ENCODE results near the gene BPHL. TPM values are rescaled to one million over a fixed set of nuclear protein-coding genes. Genes with fewer than 3 reads are reported as not detected.
"Not testable (repeated sequence)": the region's sequence is repeated elsewhere in the genome, so short reads cannot be mapped to it uniquely, and the experiment has no call there.

Gene BPHL
- total RNA-seq, 2 experiments from 2014 or later = 8.4 to 9.5 TPM

DNA sequence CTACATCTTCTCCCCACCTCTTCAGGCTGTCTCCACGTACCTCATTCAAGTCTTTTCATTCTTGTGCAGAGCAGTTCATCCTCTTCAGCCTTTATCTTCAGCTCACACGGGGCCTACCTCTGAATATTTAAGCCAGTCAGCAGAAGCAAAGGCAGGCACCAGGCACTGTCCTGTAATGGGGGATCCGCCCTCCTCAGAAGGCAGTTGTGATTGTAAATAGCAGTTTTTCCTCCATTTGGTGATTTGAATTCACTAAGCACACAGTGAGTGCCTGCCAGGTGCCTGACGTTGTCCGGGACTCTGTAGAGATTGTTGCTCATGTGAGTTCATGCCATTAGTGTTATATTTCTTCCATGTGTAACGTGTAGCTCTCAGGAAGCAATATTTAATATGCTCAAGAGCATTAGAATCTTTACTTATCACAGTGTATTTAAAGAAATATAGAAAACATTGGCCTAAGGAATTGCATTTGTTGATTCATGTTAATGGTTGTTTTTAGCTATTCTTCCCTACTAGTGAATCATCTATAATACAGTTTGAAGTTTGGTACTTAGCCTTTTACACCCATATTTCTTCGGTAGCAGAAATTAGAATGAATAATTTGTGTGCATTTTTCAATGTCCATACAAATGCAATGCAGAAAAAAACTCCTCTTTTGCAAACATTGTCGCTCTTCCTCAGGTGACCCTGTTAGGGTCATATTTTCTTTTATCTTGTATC lies 17.9 kb downstream of the BPHL start:
- Mint-ChIP-seq H3K4me3 (no peak overlapping the region), H3K36me3 (ENCODE audit: low read depth) (peaks cover 14% of the 10 kb centered on the region), H3K27me3 (no peaks in the 10 kb centered on the region), H3K27ac (no peak overlapping the region), H3K4me1 (ENCODE audit: low read depth) (peaks cover 10% of the 10 kb centered on the region), H3K9me3 (no peaks in the 10 kb centered on the region)
- ATAC-seq (no peak), DNase-seq (no peak)
- CTCF ChIA-PET = no interaction called here
- POLR2A ChIA-PET = interaction anchor here (0.6 kb wide), 1 partner anchor 166 kb away, joined by 3 read pairs; no protein-coding TSS in a partner anchor
- intact Hi-C loops (cut with micrococcal nuclease) = no loop called here
- TF ChIP-seq, protein P1, sequence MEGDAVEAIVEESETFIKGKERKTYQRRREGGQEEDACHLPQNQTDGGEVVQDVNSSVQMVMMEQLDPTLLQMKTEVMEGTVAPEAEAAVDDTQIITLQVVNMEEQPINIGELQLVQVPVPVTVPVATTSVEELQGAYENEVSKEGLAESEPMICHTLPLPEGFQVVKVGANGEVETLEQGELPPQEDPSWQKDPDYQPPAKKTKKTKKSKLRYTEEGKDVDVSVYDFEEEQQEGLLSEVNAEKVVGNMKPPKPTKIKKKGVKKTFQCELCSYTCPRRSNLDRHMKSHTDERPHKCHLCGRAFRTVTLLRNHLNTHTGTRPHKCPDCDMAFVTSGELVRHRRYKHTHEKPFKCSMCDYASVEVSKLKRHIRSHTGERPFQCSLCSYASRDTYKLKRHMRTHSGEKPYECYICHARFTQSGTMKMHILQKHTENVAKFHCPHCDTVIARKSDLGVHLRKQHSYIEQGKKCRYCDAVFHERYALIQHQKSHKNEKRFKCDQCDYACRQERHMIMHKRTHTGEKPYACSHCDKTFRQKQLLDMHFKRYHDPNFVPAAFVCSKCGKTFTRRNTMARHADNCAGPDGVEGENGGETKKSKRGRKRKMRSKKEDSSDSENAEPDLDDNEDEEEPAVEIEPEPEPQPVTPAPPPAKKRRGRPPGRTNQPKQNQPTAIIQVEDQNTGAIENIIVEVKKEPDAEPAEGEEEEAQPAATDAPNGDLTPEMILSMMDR (IDR thresholded peaks at IDR 0.05) = no peak

DNA sequence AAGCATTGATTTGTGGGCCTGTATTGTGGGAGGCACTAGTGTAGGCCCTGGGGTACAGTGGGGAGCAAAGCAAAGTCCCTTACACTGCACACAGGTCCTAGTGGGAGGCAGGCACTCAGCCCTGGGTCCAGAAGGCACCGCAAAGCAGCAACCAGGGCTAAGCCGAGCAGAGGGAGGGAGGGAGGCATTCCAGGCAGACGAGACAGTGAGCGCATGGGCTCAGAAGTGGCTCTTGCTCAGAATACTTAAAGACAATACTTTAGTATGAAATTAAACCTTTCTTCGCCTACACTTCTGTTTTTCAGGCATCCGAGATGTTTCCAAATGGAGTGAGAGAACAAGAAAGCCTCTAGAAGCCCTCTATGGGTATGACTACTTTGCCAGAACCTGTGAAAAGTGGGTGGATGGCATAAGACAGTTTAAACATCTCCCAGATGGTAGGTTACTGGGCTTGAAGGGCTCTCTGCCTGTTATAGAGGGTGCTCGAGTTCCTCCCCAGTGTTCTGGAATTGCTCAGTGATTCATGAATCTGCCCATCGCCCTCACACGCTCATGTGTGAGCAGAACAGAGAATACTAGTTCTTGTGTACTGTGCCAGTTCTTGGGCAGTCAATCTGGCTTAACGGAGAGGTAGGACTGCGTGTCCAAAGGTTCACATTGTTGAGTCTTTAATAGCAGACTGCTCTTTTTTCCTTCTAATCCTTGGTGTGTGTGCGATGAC lies 18.7 kb downstream of the BPHL start:
- CTCF ChIA-PET = no interaction called here
- POLR2A ChIA-PET = interaction anchor here (0.6 kb wide), 1 partner anchor 166 kb away, joined by 3 read pairs; no protein-coding TSS in a partner anchor
- H3K27ac Mint-ChIP-seq = no peak overlapping the region
- no peaks in the 10 kb centered on the region for H3K9me3 Mint-ChIP-seq
- intact Hi-C loops (cut with micrococcal nuclease) = no loop called here
- no peak overlapping the region for H3K4me3 Mint-ChIP-seq
- no peaks in the 10 kb centered on the region for H3K27me3 Mint-ChIP-seq
- TF ChIP-seq, protein P1 (IDR thresholded peaks at IDR 0.05) = no peak
- peaks cover 14% of the 10 kb centered on the region for H3K36me3 Mint-ChIP-seq (ENCODE audit: low read depth)
- DNase-seq (no peak), ATAC-seq (no peak)
- H3K4me1 Mint-ChIP-seq (ENCODE audit: low read depth) = peaks cover 10% of the 10 kb centered on the region

DNA sequence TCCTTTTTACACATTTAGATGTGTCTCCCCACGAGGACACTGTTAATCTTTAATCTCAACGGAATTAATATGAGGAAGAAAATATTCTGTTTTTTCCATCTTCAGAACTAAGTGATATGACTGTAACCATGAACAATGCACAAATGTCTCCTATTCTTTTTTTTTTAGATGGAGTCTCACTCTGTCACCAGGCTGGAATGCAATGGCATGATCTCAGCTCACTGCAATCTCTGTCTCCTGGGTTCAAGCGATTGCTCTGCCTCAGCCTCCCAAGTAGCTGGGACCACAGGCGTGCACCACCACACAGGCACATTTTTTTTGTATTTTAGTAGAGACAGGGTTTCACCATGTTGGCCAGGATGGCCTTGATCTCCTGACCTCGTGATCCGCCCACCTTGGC lies 19.4 kb downstream of the BPHL start:
- H3K27me3 Mint-ChIP-seq; H3K4me1 Mint-ChIP-seq (ENCODE audit: low read depth); POLR2A ChIA-PET; intact Hi-C loops (cut with micrococcal nuclease); DNase-seq; H3K4me3 Mint-ChIP-seq; H3K27ac Mint-ChIP-seq; H3K9me3 Mint-ChIP-seq; ATAC-seq: not testable (repeated sequence)
- H3K36me3 Mint-ChIP-seq (ENCODE audit: low read depth) = peaks cover 14% of the 10 kb centered on the region
- CTCF ChIA-PET = interaction anchor here (1.0 kb wide), 1 partner anchor 12 kb away, joined by 3 read pairs; no protein-coding TSS in a partner anchor

DNA sequence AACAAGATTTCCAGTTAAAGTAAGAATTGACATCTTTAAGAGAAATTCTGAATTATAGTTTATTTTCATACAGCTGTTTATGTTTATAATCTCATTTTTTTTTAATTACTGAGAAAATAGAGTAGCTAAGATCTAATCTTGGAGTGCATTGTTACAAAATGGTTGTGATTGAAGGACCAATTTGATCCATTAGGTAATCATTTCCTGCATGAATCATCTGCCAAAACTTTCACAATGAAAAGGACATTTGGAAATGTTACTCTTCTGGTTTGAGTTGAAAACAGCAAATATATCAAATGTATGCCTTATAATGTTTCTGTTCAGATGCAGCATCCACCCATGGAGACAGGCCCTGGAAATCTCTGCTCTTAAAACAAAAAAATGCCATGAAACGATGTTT lies 19.8 kb downstream of the BPHL start:
- ATAC-seq (no peak), DNase-seq (no peak)
- Mint-ChIP-seq H3K36me3 (ENCODE audit: low read depth) (peaks cover 14% of the 10 kb centered on the region), H3K4me3 (no peak overlapping the region), H3K9me3 (no peaks in the 10 kb centered on the region), H3K27me3 (no peaks in the 10 kb centered on the region), H3K4me1 (ENCODE audit: low read depth) (peaks cover 10% of the 10 kb centered on the region), H3K27ac (no peak overlapping the region)
- ChIA-PET POLR2A (no interaction called here), CTCF (interaction anchor here (1.0 kb wide), 1 partner anchor 13 kb away, joined by 3 read pairs; no protein-coding TSS in a partner anchor)
- TF ChIP-seq, protein P1 (IDR thresholded peaks at IDR 0.05) = no peak
- intact Hi-C loops (cut with micrococcal nuclease) = no loop called here

DNA sequence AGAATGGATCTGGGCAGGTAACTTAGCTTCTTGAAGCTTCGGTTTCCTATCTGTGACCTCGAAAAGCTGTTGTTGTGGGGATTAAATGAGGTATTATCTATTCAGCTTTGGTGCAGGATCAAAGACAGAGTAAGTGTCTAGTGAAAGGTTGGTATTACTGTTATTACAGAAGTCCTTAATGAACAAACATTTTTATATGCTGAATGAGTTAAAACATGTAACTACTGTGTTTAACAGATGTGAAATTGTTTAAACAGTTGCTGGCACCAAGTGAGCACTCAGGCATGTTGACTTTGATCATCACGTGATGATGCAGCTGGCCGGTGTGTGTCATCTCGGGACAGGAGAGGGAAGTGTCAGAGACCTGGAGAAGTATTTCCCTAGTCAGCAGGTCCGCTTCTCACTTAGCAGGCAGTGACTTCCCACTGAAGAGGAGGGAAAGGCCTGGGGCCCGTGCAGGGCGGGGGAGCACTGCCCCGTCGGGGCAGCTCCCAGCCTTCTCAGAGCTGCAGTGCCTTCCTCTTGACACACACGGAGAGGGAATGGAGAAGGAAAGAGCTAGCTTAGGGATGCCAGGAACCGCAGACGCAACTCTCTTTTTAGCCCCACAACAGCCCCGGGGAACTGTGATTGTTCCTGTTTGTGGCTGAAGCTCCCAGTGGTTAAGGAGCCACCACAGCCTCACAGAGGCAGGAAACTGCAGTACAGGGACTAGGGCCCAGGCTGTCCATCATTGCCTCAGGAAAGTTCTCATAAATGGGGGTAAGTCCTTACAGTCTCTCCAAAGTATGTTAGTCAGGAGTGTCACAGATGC lies 20.8 kb downstream of the BPHL start:
- no peak overlapping the region for H3K4me3 Mint-ChIP-seq
- intact Hi-C loops (cut with micrococcal nuclease) = no loop called here
- ChIA-PET CTCF (interaction anchor here (1.3 to 1.5 kb wide), 2 partner anchors 9 to 112 kb away, joined by 3 to 6 read pairs; no protein-coding TSS in a partner anchor), POLR2A (no interaction called here)
- H3K36me3 Mint-ChIP-seq (ENCODE audit: low read depth) = peaks cover 14% of the 10 kb centered on the region
- no peaks in the 10 kb centered on the region for H3K27me3 Mint-ChIP-seq
- peaks cover 10% of the 10 kb centered on the region for H3K4me1 Mint-ChIP-seq (ENCODE audit: low read depth)
- no peak for DNase-seq
- TF ChIP-seq, protein P1 (IDR thresholded peaks at IDR 0.05) = no peak
- no peaks in the 10 kb centered on the region for H3K9me3 Mint-ChIP-seq
- no peak for ATAC-seq
- H3K27ac Mint-ChIP-seq = no peak overlapping the region

Data from activated CD8-positive, alpha-beta T cell treated with anti-CD3 and anti-CD28 coated beads for 36 hours (primary cell).